Measurements from ENCODE around the gene ZNF789. TPM values are rescaled to one million over a fixed set of nuclear protein-coding genes. Genes with fewer than 3 reads are reported as not detected.

The ZNF789 gene
- total RNA-seq, 2 experiments from 2014 or later: 11.5 to 13.5 TPM

GRCh38 chr7:99468336-99468918 lies 4.3 kb upstream of the ZNF789 start:
- ChIA-PET CTCF (no interaction called here), POLR2A (interaction anchor here (1.1 to 1.5 kb wide), 2 partner anchors 60 to 90 kb away, joined by 3 to 5 read pairs; partner anchors contain the start of genes BUD31, PDAP1 and ZNF655)
- H3K9me3 Mint-ChIP-seq: no peaks in the 10 kb centered on the region
- intact Hi-C loops (cut with DNase I, micrococcal nuclease): loop anchor here in 1 of 2 experiments (2.0 kb wide), 1 partner anchor 30 kb away; the partner anchor contains the start of genes CPSF4 and PTCD1
- Histone ChIP-seq H3K27me3 (ENCODE audit: control insufficient read depth in 1 of 2, insufficient read depth in 2 of 2, low read length in 2 of 2) (no peaks in the 10 kb centered on the region), H3K4me1 (ENCODE audit: insufficient read depth, low read length) (peaks cover 44% of the 10 kb centered on the region), H3K27ac (ENCODE audit: low read depth in 1 of 2, low read length in 2 of 2) (no peak overlapping the region), H3K36me3 (ENCODE audit: insufficient read depth, low read length) (peaks cover 3% of the 10 kb centered on the region), H3K4me3 (ENCODE audit: low read length) (no peak overlapping the region), H3K9me3 (ENCODE audit: control insufficient read depth in 1 of 2, insufficient read depth in 1 of 2, low read length in 2 of 2) (no peaks in the 10 kb centered on the region)
- H3K27ac Mint-ChIP-seq: no peak overlapping the region
- TF ChIP-seq CTCF (IDR thresholded peaks at IDR 0.05): no peak
- H3K27me3 Mint-ChIP-seq: no peaks in the 10 kb centered on the region
- DNase-seq (no peak), ATAC-seq (ENCODE audit: poor library complexity) (no peak)
- peaks cover 40% of the 10 kb centered on the region for H3K4me1 Mint-ChIP-seq (ENCODE audit: low read depth)
- H3K36me3 Mint-ChIP-seq (ENCODE audit: low read depth): peaks cover 30% of the 10 kb centered on the region
- H3K4me3 Mint-ChIP-seq: peak overlapping the region; percentile 51

GRCh38 chr7:99469381-99470065 lies 3.2 kb upstream of the ZNF789 start:
- no peak for ATAC-seq (ENCODE audit: poor library complexity)
- POLR2A ChIA-PET: interaction anchor here (1.1 to 1.5 kb wide), 2 partner anchors 61 to 89 kb away, joined by 3 to 5 read pairs; partner anchors contain the start of genes BUD31, PDAP1 and ZNF655
- Histone ChIP-seq H3K4me1 (ENCODE audit: insufficient read depth, low read length) (peaks cover 46% of the 10 kb centered on the region), H3K36me3 (ENCODE audit: insufficient read depth, low read length) (no peaks in the 10 kb centered on the region), H3K9me3 (ENCODE audit: control insufficient read depth in 1 of 2, insufficient read depth in 1 of 2, low read length in 2 of 2) (no peaks in the 10 kb centered on the region), H3K27ac (ENCODE audit: low read depth in 1 of 2, low read length in 2 of 2) (no peak overlapping the region), H3K27me3 (ENCODE audit: control insufficient read depth in 1 of 2, insufficient read depth in 2 of 2, low read length in 2 of 2) (no peaks in the 10 kb centered on the region), H3K4me3 (ENCODE audit: low read length) (no peak overlapping the region)
- CTCF ChIA-PET: no interaction called here
- DNase-seq: no peak
- Mint-ChIP-seq H3K36me3 (ENCODE audit: low read depth) (peaks cover 24% of the 10 kb centered on the region), H3K4me3 (peak overlapping the region; percentile 56), H3K27ac (no peak overlapping the region), H3K9me3 (no peaks in the 10 kb centered on the region), H3K27me3 (no peaks in the 10 kb centered on the region), H3K4me1 (ENCODE audit: low read depth) (peaks cover 39% of the 10 kb centered on the region)
- intact Hi-C loops (cut with DNase I, micrococcal nuclease): loop anchor here in 1 of 2 experiments (2.0 kb wide), 1 partner anchor 31 kb away; the partner anchor contains the start of genes CPSF4 and PTCD1
- TF ChIP-seq CTCF (IDR thresholded peaks at IDR 0.05): no peak

- Histone ChIP-seq H3K27me3 (ENCODE audit: control insufficient read depth in 1 of 2, insufficient read depth in 2 of 2, low read length in 2 of 2) (no peaks in the 10 kb centered on the region), H3K27ac (ENCODE audit: low read depth in 1 of 2, low read length in 2 of 2) (peak overlapping the region; percentile 78 to 81), H3K4me1 (ENCODE audit: insufficient read depth, low read length) (peaks cover 43% of the 10 kb centered on the region), H3K9me3 (ENCODE audit: control insufficient read depth in 1 of 2, insufficient read depth in 1 of 2, low read length in 2 of 2) (no peaks in the 10 kb centered on the region), H3K36me3 (ENCODE audit: insufficient read depth, low read length) (peaks cover 7% of the 10 kb centered on the region), H3K4me3 (ENCODE audit: low read length) (peak overlapping the region; percentile 75)
- H3K9me3 Mint-ChIP-seq: no peaks in the 10 kb centered on the region
- TF ChIP-seq CTCF (IDR thresholded peaks at IDR 0.05): no peak
- intact Hi-C loops (cut with DNase I, micrococcal nuclease): loop anchor here (1.0 to 2.0 kb wide), 2 partner anchors 32 to 64 kb away; partner anchors contain the start of gene ZKSCAN5 (in 1 of the 2)
- H3K27me3 Mint-ChIP-seq: no peaks in the 10 kb centered on the region
- peak in 3 of 14 experiments; percentile 43 to 55 (median 52) for DNase-seq
- H3K36me3 Mint-ChIP-seq (ENCODE audit: low read depth): peaks cover 21% of the 10 kb centered on the region
- peak overlapping the region; percentile 95 for H3K4me3 Mint-ChIP-seq
- H3K27ac Mint-ChIP-seq: peak overlapping the region; percentile 90
- POLR2A ChIA-PET: interaction anchor here (0.9 to 3.3 kb wide), 6 partner anchors 25 to 446 kb away, joined by 3 to 46 read pairs (median 5); partner anchors contain the start of genes BUD31, TRIM4, ZKSCAN5 and ZNF394
- CTCF ChIA-PET: interaction anchor here (1.0 kb wide), 1 partner anchor 32 kb away, joined by 3 read pairs; no protein-coding TSS in a partner anchor
- peaks cover 46% of the 10 kb centered on the region for H3K4me1 Mint-ChIP-seq (ENCODE audit: low read depth)
- no peak for ATAC-seq (ENCODE audit: poor library complexity)
Observed at GRCh38 chr7:99473315-99473596, 566 bp downstream of the ZNF789 start.

Data from CD4-positive, alpha-beta T cell (primary cell).